ENCODE data around the gene SOBP.

SOBP gene

DNA sequence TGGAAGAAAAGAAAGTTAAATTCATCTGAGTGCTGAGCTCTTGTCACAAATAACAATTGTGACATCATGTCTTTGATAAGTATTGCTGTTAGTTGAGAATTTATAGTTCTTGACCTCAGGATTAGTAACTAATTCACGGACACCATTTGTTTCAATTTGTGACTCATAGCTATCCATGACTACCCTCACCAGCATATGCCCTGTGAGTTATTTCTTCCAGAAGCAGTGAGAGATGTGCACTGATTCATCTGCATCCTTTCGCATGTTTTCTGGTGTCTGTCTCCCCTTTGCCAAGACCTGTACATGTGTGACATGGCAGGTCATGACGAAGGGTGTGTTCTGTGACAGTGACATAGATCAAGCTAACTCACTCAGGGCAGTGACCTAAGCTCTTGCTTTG, 86.9 kb downstream of the SOBP start:
- TF ChIP-seq, protein P1, sequence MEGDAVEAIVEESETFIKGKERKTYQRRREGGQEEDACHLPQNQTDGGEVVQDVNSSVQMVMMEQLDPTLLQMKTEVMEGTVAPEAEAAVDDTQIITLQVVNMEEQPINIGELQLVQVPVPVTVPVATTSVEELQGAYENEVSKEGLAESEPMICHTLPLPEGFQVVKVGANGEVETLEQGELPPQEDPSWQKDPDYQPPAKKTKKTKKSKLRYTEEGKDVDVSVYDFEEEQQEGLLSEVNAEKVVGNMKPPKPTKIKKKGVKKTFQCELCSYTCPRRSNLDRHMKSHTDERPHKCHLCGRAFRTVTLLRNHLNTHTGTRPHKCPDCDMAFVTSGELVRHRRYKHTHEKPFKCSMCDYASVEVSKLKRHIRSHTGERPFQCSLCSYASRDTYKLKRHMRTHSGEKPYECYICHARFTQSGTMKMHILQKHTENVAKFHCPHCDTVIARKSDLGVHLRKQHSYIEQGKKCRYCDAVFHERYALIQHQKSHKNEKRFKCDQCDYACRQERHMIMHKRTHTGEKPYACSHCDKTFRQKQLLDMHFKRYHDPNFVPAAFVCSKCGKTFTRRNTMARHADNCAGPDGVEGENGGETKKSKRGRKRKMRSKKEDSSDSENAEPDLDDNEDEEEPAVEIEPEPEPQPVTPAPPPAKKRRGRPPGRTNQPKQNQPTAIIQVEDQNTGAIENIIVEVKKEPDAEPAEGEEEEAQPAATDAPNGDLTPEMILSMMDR (IDR thresholded peaks at IDR 0.05), result no peak
- no peak for TF ChIP-seq ZFX (IDR thresholded peaks at IDR 0.05; ENCODE audit: borderline replicate concordance)
- no peak overlapping the region for H3K27ac ChIP-seq

- H3K27ac ChIP-seq, result no peak overlapping the region
- no peak for TF ChIP-seq ZFX (IDR thresholded peaks at IDR 0.05; ENCODE audit: borderline replicate concordance)
- TF ChIP-seq, protein P1 (IDR thresholded peaks at IDR 0.05), result no peak
Observed at GRCh38 chr6:107578642-107579341, 88.9 kb downstream of the SOBP start.

DNA sequence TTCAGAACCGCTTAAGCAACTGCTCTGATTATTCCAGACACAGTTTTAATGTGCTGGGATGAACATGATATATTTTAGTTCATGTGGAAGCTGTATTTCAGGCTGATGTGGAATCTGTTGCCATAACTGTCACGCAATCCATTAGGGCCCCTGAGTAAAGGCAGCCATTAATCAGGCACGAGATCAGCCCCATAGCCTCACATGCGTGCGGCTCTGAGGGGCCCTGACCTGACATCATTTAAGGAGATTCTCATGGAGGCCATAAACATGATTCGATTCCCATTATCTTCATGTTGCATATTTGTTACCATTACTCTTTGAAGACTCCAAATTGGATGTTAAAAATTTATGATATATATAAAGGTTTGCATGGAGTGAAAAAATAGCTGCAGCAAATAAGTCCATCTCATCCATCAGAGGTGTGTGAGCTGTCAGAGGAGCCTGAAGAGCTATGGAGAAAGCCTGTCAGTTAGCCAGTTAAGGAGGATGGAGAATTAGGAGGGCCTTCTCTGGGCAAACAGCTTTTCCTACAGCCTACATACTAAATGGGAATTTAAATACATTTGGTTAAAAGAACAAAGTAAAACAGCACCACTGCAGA, 89.6 kb downstream of the SOBP start:
- no peak overlapping the region for H3K27ac ChIP-seq
- TF ChIP-seq ZFX (IDR thresholded peaks at IDR 0.05; ENCODE audit: borderline replicate concordance), result no peak
- TF ChIP-seq, protein P1 (IDR thresholded peaks at IDR 0.05), result no peak

GRCh38 chr6:107582086-107582485, 92.2 kb downstream of the SOBP start:
- H3K27ac ChIP-seq, result no peak overlapping the region
- TF ChIP-seq, protein P1 (IDR thresholded peaks at IDR 0.05), result no peak
- TF ChIP-seq ZFX (IDR thresholded peaks at IDR 0.05; ENCODE audit: borderline replicate concordance), result no peak

GRCh38 chr6:107584726-107585125, 94.8 kb downstream of the SOBP start:
- no peak overlapping the region for H3K27ac ChIP-seq
- TF ChIP-seq, protein P1 (IDR thresholded peaks at IDR 0.05), result no peak
- TF ChIP-seq ZFX (IDR thresholded peaks at IDR 0.05; ENCODE audit: borderline replicate concordance), result no peak

DNA sequence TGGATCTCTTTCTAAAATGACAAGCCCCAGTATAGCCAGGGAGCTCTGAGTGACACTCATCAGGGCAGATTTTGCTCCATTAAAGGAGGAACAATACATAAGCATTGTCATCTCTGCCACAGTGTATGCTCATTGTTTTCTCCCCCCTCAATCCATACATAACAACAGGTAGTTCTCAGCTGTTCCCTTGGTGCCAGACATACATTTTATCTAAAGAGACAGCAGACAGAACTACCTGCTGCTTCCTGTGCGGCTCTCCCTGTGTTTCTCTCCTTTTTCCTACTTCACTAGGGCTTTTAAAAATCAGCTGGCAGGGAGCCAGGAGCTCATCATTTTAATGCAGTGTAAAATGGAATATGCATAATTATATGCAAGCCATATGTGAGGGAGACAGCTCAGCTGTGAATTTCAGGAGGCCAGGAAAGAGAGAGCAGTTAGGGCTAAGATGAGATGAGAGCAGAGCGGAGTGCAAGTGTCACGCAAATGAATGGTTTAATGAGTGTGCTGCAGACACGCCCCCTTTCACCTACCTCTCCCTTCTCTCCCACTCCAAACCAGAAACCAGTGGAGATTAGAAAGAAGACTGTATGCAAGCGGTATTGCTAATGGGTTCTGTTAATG, 96.0 kb downstream of the SOBP start:
- TF ChIP-seq ZFX (IDR thresholded peaks at IDR 0.05; ENCODE audit: borderline replicate concordance), result no peak
- TF ChIP-seq, protein P1 (IDR thresholded peaks at IDR 0.05), result no peak

GRCh38 chr6:107587451-107587850, 97.5 kb downstream of the SOBP start:
- no peak for TF ChIP-seq ZFX (IDR thresholded peaks at IDR 0.05; ENCODE audit: borderline replicate concordance)
- TF ChIP-seq, protein P1 (IDR thresholded peaks at IDR 0.05), result no peak
- no peak overlapping the region for H3K27ac ChIP-seq

More for the DNA sequence above, 96.0 kb downstream of the SOBP start:
- H3K27ac ChIP-seq, result no peak overlapping the region

All from 22Rv1 (cell line).